CD4-positive, alpha-beta T cell treated with Interleukin-15 for 1 hour (primary cell): ENCODE measurements around the gene ETV7.

ENCODE experiments used
- DNase-seq: peaks from one replicate; pipeline ENCODE4 v3.0.0-alpha.2; 2020

The ETV7 gene

GRCh38 chr6:36337814-36338213 is 49.7 kb downstream of the ETV7 start:
- no peak for DNase-seq

- DNase-seq: no peak
These were observed 50.7 kb downstream of the ETV7 start, which contains the start of gene BNIP5 for GRCh38 chr6:36336779-36337241. BNIP5 (minus strand) TSS chr6:36336888; CDS start chr6:36330690, 6,198 bp downstream.

GRCh38 chr6:36336208-36336710 is 51.2 kb downstream of the ETV7 start:
- no peak for DNase-seq

- no peak for DNase-seq
These were observed 51.8 kb downstream of the ETV7 start for GRCh38 chr6:36335465-36336207.

GRCh38 chr6:36334832-36335459 is 52.5 kb downstream of the ETV7 start:
- no peak for DNase-seq

- no peak for DNase-seq
These were observed 53.3 kb downstream of the ETV7 start for GRCh38 chr6:36333931-36334725.

- DNase-seq: no peak
These were observed 54.1 kb downstream of the ETV7 start for GRCh38 chr6:36333171-36333895.

GRCh38 chr6:36331381-36331780 is 56.1 kb downstream of the ETV7 start:
- no peak for DNase-seq

GRCh38 chr6:36330366-36330765 is 57.1 kb downstream of the ETV7 start:
- DNase-seq: no peak

GRCh38 chr6:36329798-36330291 is 57.6 kb downstream of the ETV7 start:
- DNase-seq: no peak

GRCh38 chr6:36328600-36328999 is 58.9 kb downstream of the ETV7 start:
- DNase-seq: no peak

- no peak for DNase-seq
These were observed 59.6 kb downstream of the ETV7 start for GRCh38 chr6:36327919-36328236.

- DNase-seq: no peak
These were observed 60.1 kb downstream of the ETV7 start for GRCh38 chr6:36327226-36327918.

GRCh38 chr6:36326356-36326995 is 61.0 kb downstream of the ETV7 start:
- DNase-seq: no peak

GRCh38 chr6:36324715-36325114 is 62.8 kb downstream of the ETV7 start:
- no peak for DNase-seq

- no peak for DNase-seq
These were observed 63.3 kb downstream of the ETV7 start for GRCh38 chr6:36324191-36324590.

GRCh38 chr6:36323062-36323461 is 64.4 kb downstream of the ETV7 start:
- no peak for DNase-seq

- no peak for DNase-seq
These were observed 64.9 kb downstream of the ETV7 start for GRCh38 chr6:36322591-36322990.

- no peak for DNase-seq
These were observed 67.0 kb downstream of the ETV7 start for GRCh38 chr6:36320475-36320874.

- DNase-seq: no peak
These were observed 67.6 kb downstream of the ETV7 start for GRCh38 chr6:36319821-36320220.

GRCh38 chr6:36319436-36319762 is 68.1 kb downstream of the ETV7 start:
- DNase-seq: no peak
